Fibroblast of villous mesenchyme (primary cell): Measurements from ENCODE around the gene LIN28B. TPM values are rescaled to one million over a fixed set of nuclear protein-coding genes. Genes with fewer than 3 reads are reported as not detected.
"Not testable (repeated sequence)": the region's sequence is repeated elsewhere in the genome, so short reads cannot be mapped to it uniquely, and the experiment has no call there.

ENCODE experiments used
- DNase-seq: peaks from one replicate; pipeline ENCODE4 v3.0.0-alpha.2; 2010; ENCODE audit warnings: low read depth
- H3K4me3 ChIP-seq: 2 replicates; pipeline ENCODE4 v1.5.1; 2011; ENCODE audit warnings: low read depth, mild to moderate bottlenecking, low read length
- total RNA-seq: library from RNA; depleted of rRNA; stranded (reverse); fragments of >200 nt; gene quantifications from 2 replicates; pipeline ENCODE4 v1.2.3, GENCODE V29; 2012
- TF ChIP-seq, protein P1 (sequence below): IDR thresholded peaks from 2 replicates; pipeline ENCODE4 v1.5.1; 2012; ENCODE audit warnings: low read depth, mild to moderate bottlenecking, low read length; ENCODE audit not compliant: insufficient read depth

The LIN28B gene
- total RNA-seq, 1 donor: 5.6 TPM

- no peak for DNase-seq
- TF ChIP-seq, protein P1, sequence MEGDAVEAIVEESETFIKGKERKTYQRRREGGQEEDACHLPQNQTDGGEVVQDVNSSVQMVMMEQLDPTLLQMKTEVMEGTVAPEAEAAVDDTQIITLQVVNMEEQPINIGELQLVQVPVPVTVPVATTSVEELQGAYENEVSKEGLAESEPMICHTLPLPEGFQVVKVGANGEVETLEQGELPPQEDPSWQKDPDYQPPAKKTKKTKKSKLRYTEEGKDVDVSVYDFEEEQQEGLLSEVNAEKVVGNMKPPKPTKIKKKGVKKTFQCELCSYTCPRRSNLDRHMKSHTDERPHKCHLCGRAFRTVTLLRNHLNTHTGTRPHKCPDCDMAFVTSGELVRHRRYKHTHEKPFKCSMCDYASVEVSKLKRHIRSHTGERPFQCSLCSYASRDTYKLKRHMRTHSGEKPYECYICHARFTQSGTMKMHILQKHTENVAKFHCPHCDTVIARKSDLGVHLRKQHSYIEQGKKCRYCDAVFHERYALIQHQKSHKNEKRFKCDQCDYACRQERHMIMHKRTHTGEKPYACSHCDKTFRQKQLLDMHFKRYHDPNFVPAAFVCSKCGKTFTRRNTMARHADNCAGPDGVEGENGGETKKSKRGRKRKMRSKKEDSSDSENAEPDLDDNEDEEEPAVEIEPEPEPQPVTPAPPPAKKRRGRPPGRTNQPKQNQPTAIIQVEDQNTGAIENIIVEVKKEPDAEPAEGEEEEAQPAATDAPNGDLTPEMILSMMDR: no peak
- no peak overlapping the region for H3K4me3 ChIP-seq
These were observed 118.3 kb downstream of the LIN28B start for GRCh38 chr6:105075210-105075609.

GRCh38 chr6:105076418-105076817 lies 119.5 kb downstream of the LIN28B start:
- not testable (repeated sequence) for DNase-seq, H3K4me3 ChIP-seq

DNA sequence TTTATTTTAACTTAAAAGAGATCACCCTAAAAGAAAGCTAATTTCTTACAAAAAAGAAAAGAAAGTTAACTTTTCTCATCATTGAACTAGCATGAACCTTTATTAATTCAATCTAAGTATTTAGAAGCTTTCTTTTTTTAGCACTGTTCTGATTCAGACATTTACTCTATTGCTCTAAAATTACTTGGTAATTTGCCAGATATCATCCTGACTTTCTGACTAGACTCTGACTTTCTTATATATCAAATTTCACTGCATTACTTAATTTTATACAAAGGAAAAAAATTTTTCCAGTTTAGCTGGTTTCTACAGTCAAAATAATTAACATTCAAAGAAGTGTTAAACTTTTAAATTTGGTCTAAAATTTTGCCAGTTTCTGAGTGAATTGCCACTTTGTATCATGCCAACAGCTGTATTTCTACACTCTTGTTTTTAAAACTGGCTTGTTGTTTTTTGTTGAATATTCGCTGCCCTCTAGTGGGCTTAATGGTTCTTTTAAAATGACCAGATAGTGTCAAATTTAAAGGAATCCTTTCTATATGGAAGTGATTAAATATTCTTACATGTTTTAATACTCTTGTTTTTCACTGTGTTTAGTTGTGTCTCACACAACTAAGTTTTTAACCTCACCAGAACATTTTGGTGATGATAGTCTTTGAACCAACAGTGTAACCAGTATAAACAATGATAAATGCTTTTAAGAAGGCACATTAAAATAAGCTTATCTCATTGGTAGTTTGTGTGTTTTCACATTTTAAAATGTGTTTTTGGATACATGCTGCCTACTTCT lies 120.9 kb downstream of the LIN28B start:
- TF ChIP-seq, protein P1: peak; percentile 52
- H3K4me3 ChIP-seq: no peak overlapping the region
- DNase-seq: peak; percentile 68

GRCh38 chr6:105078386-105078708 lies 121.4 kb downstream of the LIN28B start:
- H3K4me3 ChIP-seq: no peak overlapping the region
- TF ChIP-seq, protein P1: no peak
- no peak for DNase-seq

DNA sequence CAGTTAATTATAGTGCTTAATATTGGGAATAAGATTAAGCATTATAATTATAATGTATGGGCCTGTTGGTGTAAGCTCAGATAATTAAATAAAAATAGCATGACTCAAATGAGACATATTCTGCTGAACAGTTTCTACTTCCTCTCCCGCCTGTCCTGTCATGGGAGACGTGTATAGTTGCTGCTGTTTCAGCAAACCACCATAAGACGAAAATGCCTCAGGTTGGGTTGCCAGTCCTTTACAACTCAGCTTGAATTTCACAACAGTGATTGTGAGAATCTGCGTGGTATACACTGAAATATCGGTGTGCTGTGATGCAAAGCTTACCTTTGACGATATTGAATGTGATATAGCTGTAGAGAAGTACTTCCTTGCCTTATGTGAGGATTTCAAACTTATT lies 123.4 kb downstream of the LIN28B start:
- no peak overlapping the region for H3K4me3 ChIP-seq
- no peak for DNase-seq
- TF ChIP-seq, protein P1: no peak

GRCh38 chr6:105081662-105082061 lies 124.8 kb downstream of the LIN28B start:
- DNase-seq: not testable (repeated sequence)

GRCh38 chr6:105087571-105088211 lies 130.8 kb downstream of the LIN28B start:
- no peak overlapping the region for H3K4me3 ChIP-seq
- DNase-seq: peak; percentile 70
- TF ChIP-seq, protein P1: peak; percentile 79

More at GRCh38 chr6:105081662-105082061, 124.8 kb downstream of the LIN28B start:
- H3K4me3 ChIP-seq: not testable (repeated sequence)
